Dedifferentiated amniotic fluid mesenchymal stem cell (primary cell): ENCODE results near the gene HAPLN1.

ENCODE experiments used
- DNase-seq: peaks from one replicate; pipeline ENCODE4 v3.0.0-alpha.2; 2016; ENCODE audit errors: extremely low spot score

The HAPLN1 gene

GRCh38 chr5:83641946-83642345 is 78.7 kb downstream of the HAPLN1 start:
- no peak for DNase-seq

GRCh38 chr5:83639911-83640310 is 80.7 kb downstream of the HAPLN1 start:
- DNase-seq = no peak

DNA sequence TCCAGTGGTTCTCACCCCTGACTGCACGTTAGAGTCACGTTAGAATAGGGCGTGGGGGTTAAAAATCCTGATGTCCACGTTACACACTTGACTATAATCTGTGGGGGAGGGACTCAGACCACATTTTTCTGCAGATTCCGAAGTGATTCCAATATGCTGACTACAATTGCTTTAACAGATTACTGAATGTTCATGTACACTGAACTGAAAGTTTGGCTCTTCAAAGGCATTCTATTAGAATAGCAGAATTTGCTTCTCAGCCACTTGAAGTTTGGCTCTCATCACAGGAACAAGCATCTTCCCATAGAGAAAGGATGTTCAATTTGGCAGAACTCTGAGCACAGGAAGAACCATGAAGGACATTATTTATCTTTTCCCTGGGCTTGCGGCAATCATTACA is 84.5 kb downstream of the HAPLN1 start:
- no peak for DNase-seq

DNA sequence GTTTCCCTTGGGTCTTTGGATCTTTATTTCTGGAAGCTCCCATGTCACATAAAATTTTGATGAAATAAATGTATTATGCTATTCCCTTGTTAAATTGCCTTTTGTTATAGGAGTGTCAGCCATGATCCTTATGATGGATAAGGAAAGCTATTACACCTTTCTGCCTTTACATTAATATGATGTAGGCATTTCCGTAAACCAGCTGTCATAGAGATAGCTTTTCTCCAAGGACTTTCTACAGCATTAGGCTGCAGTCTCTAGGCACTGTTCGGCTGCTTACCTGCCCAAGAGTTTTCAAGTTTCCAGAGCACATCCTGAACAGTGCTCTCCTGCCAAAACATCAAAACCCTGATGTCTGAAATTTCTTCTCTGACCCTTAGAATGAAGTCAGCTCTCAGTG is 87.4 kb downstream of the HAPLN1 start:
- DNase-seq = no peak

- peak; percentile 20 for DNase-seq
These were observed 87.8 kb downstream of the HAPLN1 start for GRCh38 chr5:83632874-83633273.

DNA sequence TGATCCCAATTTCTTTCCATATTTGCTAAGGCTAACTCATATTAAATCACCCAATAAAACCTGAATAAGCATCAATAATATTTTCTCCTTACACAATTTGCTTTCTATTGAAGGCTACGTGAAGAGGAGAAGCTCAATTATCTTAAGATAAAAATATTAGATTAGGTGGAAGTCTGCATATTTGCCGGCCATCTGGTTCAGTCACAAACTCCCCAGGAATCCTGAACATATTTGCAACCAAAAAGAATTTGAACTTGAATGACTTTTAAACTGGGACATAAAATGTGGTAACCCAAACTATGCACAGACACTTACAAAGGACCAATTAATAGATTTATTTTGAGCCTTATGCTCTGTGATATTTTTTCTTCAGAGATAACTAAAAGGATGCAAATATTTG is 92.3 kb downstream of the HAPLN1 start:
- no peak for DNase-seq

DNA sequence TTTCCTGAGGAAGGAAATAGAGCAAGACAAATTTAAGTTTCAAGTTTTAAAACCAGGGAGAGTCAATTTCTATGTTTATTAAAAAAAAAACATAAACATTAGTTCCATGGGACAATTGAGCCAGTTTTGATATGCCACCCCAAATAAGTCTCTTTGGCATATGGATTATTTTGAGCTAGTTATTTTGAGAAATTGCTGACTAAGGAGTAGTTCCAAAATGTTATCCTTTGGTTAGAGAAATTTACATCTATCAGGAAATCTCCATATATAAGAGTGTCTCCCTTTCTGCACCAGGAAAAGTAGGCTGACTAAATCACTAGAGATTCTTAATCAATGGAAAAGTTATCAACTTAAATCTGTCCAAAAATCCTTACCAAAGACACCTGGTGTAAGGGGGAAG is 105.8 kb downstream of the HAPLN1 start:
- no peak for DNase-seq

DNA sequence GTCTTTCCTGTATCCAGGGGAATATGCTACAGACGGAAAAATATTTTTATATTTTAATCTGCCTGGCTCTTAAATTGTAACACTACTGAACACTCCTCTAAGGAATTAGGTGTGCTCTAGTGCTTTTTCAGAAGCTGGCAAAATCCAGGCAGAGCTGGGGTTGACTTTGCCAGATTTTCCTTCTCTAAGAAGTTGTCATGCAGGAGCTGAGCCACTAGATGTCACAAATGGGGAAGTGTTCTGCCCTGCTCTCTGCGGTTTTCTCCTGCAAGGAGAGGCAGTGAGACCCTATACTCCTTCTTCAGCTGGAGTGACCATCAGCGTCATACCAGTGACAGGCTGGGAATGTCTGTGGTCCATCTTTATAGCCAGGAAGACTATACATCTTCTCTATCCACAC is 112.5 kb downstream of the HAPLN1 start:
- peak; percentile 48 for DNase-seq

GRCh38 chr5:83595217-83595616 is 125.4 kb downstream of the HAPLN1 start:
- no peak for DNase-seq

GRCh38 chr5:83590966-83591365 is 129.7 kb downstream of the HAPLN1 start:
- no peak for DNase-seq

DNA sequence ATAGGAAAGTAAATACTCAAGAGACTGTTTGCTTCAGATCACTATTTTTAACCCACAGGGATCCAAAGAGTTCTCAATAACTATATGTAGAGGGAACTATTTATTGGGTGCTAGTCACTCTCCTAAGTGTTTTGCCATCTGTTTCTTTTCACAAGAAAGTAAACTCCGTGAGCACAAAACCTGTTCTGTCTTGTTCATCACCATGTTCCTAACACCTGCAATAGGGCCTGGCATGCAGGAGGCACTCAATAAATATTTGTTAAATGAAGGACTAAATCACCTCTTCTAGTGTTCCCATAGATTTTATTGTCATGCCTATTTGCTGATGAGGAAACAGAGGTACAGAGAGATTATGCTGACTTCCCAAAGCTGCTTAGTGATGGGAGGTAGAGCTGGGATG is 130.9 kb downstream of the HAPLN1 start:
- no peak for DNase-seq
